Activated CD4-positive, alpha-beta T cell treated with anti-CD3 and anti-CD28 coated beads for 36 hours (primary cell): ENCODE measurements around the gene MAST2. TPM values are rescaled to one million over a fixed set of nuclear protein-coding genes. Genes with fewer than 3 reads are reported as not detected.
"Not testable (repeated sequence)": the region's sequence is repeated elsewhere in the genome, so short reads cannot be mapped to it uniquely, and the experiment has no call there.

Source experiments
- ATAC-seq: fragments of 200-7000 bp; cut with Tn5 transposase; one replicate; pipeline ENCODE4 v1.10.0; 2021; ENCODE audit warnings: mild to moderate bottlenecking, moderate library complexity
- CTCF ChIA-PET: fragments of 350-600 bp; sonication (Branson Sonifier 250); formaldehyde crosslinking; loops from one replicate; lab custom pipeline; 2021; ENCODE audit warnings: antibody characterized with exemption; lab: Charles Lee
- POLR2A ChIA-PET: fragments of 350-600 bp; sonication (Branson Sonifier 250); formaldehyde crosslinking; loops from one replicate; lab custom pipeline; 2021; ENCODE audit warnings: antibody characterized with exemption, inconsistent platforms; lab: Charles Lee
- DNase-seq: peaks from one replicate; pipeline ENCODE4 v3.0.0-alpha.2; 2020
- H3K27ac Mint-ChIP-seq: one replicate; pipeline ENCODE4 v1.8.0; 2021; ENCODE audit warnings: mixed read lengths
- H3K27me3 Mint-ChIP-seq: one replicate; pipeline ENCODE4 v1.8.0; 2021; ENCODE audit warnings: mixed read lengths
- H3K36me3 Mint-ChIP-seq: one replicate; pipeline ENCODE4 v1.8.0; 2021; ENCODE audit warnings: low read depth, mixed read lengths
- H3K4me1 Mint-ChIP-seq: one replicate; pipeline ENCODE4 v1.8.0; 2021; ENCODE audit warnings: mixed read lengths
- H3K4me3 Mint-ChIP-seq: one replicate; pipeline ENCODE4 v1.8.0; 2021; ENCODE audit warnings: mild to moderate bottlenecking, moderate library complexity, mixed read lengths
- H3K9me3 Mint-ChIP-seq: one replicate; pipeline ENCODE4 v1.8.0; 2021; ENCODE audit warnings: low read depth, mixed read lengths
- intact Hi-C, 2 experiments: fragments of 100-400 bp; cut with DNase I in 1 of 2; cut with micrococcal nuclease in 1 of 2; formaldehyde crosslinking; loops; one replicate each; pipeline versions ENCODE4 v1.14.2 to v1.15.1; 2022 to 2024; cut with DNase I, micrococcal nuclease
- total RNA-seq, 2 experiments: library from RNA; stranded (reverse); gene quantifications; one replicate each; pipeline ENCODE4 v1.2.3, GENCODE V29; 2021

The MAST2 gene
- total RNA-seq, 2 experiments from 2014 or later: 20.1 to 22.9 TPM

GRCh38 chr1:45814776-45815175, 11.4 kb downstream of the MAST2 start:
- H3K27me3 Mint-ChIP-seq: no peaks in the 10 kb centered on the region
- no peak overlapping the region for H3K4me3 Mint-ChIP-seq
- no peak overlapping the region for H3K27ac Mint-ChIP-seq
- no peak for DNase-seq
- ATAC-seq: no peak
- peaks cover 15% of the 10 kb centered on the region for H3K36me3 Mint-ChIP-seq
- CTCF ChIA-PET: interaction anchor here (0.8 to 1.1 kb wide), 2 partner anchors 29 to 102 kb away, joined by 3 to 4 read pairs; no protein-coding TSS in a partner anchor
- POLR2A ChIA-PET: no interaction called here
- intact Hi-C loops: no loop called here
- H3K9me3 Mint-ChIP-seq: no peaks in the 10 kb centered on the region
- peaks cover 5% of the 10 kb centered on the region for H3K4me1 Mint-ChIP-seq

DNA sequence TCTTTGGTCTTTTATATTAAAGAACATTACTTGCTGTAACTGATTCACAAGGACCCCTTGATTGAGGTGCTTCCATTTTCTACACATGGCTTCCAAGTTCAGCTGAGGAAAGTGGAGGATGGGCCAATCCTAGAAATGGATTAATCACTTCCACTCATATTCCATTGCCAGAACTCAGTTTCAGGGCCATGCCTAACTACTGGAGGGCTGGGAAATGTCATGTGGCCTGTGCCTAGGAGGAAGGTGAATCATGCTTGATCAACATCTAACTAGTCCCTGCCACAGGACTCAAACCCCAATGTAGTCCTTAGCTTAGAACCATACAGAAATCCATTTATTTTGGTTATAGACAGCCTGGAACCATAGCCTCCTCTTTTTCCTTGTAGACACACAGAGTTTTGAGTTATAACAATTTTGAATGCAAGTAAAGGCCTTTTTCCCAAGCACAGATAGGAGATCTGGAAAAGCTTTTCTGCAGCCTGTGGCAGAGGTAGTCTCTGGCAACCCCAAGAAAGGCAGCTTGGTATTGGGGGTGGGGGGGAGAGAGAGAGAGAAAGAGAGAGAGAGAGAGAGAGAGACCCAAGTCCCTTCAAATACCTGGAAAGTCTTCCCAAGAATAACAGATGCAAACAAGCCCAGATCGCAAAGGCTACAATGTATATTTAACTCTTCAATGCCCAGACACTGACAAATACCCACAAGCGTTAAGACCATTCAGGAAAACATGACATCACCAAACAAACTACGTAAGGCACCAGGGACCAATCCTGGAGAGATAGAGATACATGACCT, 12.5 kb downstream of the MAST2 start:
- H3K27ac Mint-ChIP-seq: no peak overlapping the region
- H3K4me1 Mint-ChIP-seq: peaks cover 9% of the 10 kb centered on the region
- ChIA-PET CTCF (no interaction called here), POLR2A (interaction anchor here (0.6 kb wide), 1 partner anchor 318 kb away, joined by 3 read pairs; no protein-coding TSS in a partner anchor)
- ATAC-seq (no peak), DNase-seq (no peak)
- no peak overlapping the region for H3K4me3 Mint-ChIP-seq
- intact Hi-C loops: no loop called here
- H3K27me3 Mint-ChIP-seq: no peaks in the 10 kb centered on the region
- H3K9me3 Mint-ChIP-seq: no peaks in the 10 kb centered on the region
- peaks cover 15% of the 10 kb centered on the region for H3K36me3 Mint-ChIP-seq

- Mint-ChIP-seq H3K27me3 (no peaks in the 10 kb centered on the region), H3K9me3 (no peaks in the 10 kb centered on the region), H3K4me1 (peaks cover 13% of the 10 kb centered on the region), H3K36me3 (peaks cover 17% of the 10 kb centered on the region), H3K27ac (no peak overlapping the region), H3K4me3 (no peak overlapping the region)
- ChIA-PET CTCF (no interaction called here), POLR2A (interaction anchor here (0.5 kb wide), 1 partner anchor 24 kb away, joined by 3 read pairs; no protein-coding TSS in a partner anchor)
- DNase-seq: no peak
- intact Hi-C loops: no loop called here
- no peak for ATAC-seq
Observed at GRCh38 chr1:45820173-45820572, 16.8 kb downstream of the MAST2 start.

DNA sequence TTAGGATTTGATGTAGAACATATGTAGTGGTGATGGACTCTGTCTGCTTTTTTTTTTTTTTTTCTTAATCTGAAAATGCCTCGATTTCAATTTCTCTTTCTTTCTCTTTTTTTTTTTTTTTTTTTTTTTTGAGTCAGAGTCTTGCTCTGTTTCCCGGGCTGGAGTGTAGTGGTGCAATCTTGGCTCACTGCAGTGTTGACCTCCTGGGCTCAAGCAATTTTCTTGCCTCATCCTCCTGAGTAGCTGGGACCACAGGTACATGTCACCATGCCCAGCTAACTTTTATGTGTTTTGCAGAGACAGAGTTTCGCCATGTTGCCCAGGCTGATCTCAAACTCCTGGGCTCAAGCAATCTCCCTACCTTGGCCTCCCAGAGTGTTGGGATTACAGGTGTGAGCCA, 17.4 kb downstream of the MAST2 start:
- peaks cover 13% of the 10 kb centered on the region for H3K4me1 Mint-ChIP-seq
- no peaks in the 10 kb centered on the region for H3K9me3 Mint-ChIP-seq
- H3K27ac Mint-ChIP-seq: no peak overlapping the region
- no peaks in the 10 kb centered on the region for H3K27me3 Mint-ChIP-seq
- ChIA-PET CTCF (no interaction called here), POLR2A (interaction anchor here (0.5 kb wide), 1 partner anchor 24 kb away, joined by 3 read pairs; no protein-coding TSS in a partner anchor)
- DNase-seq (no peak), ATAC-seq (no peak)
- H3K36me3 Mint-ChIP-seq: peaks cover 17% of the 10 kb centered on the region
- no peak overlapping the region for H3K4me3 Mint-ChIP-seq
- intact Hi-C loops: no loop called here

DNA sequence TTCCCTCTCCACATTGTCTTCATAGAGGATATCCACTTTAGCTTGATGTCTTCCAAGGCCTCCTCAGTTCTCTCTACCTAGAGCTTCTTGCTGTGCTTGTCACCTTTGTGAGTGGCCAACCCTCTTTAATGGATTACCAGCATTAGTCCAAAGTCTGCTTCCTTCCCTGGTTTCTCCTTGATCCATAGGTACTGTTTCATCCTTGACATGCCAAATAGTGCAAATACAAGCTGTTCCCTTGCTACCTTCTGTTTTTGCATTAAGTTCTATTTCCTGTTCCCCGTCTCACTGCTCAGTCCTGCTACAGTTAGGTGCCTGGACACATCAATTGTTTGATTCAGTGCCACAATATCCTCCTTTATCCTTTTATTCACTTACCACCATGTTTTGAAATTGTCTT, 19.2 kb downstream of the MAST2 start:
- Mint-ChIP-seq H3K36me3 (peaks cover 16% of the 10 kb centered on the region), H3K27ac (no peak overlapping the region), H3K4me3 (no peak overlapping the region), H3K4me1 (peaks cover 13% of the 10 kb centered on the region), H3K27me3 (no peaks in the 10 kb centered on the region), H3K9me3 (no peaks in the 10 kb centered on the region)
- POLR2A ChIA-PET: no interaction called here
- ATAC-seq (no peak), DNase-seq (no peak)
- CTCF ChIA-PET: no interaction called here
- intact Hi-C loops: no loop called here

GRCh38 chr1:45824607-45825006, 21.2 kb downstream of the MAST2 start:
- Mint-ChIP-seq H3K36me3 (peaks cover 19% of the 10 kb centered on the region), H3K4me3 (no peak overlapping the region), H3K27me3 (no peaks in the 10 kb centered on the region), H3K27ac (no peak overlapping the region), H3K4me1 (peaks cover 13% of the 10 kb centered on the region), H3K9me3 (no peaks in the 10 kb centered on the region)
- ChIA-PET POLR2A (no interaction called here), CTCF (no interaction called here)
- no peak for ATAC-seq
- DNase-seq: no peak
- intact Hi-C loops: no loop called here

GRCh38 chr1:45827256-45827655, 23.8 kb downstream of the MAST2 start:
- Mint-ChIP-seq H3K27me3 (no peaks in the 10 kb centered on the region), H3K4me1 (peaks cover 4% of the 10 kb centered on the region), H3K27ac (no peak overlapping the region), H3K4me3 (no peak overlapping the region), H3K9me3 (no peaks in the 10 kb centered on the region), H3K36me3 (peaks cover 25% of the 10 kb centered on the region)
- ChIA-PET POLR2A (no interaction called here), CTCF (no interaction called here)
- intact Hi-C loops: no loop called here
- DNase-seq (no peak), ATAC-seq (no peak)

GRCh38 chr1:45828841-45829240, 25.4 kb downstream of the MAST2 start:
- Mint-ChIP-seq H3K27ac (no peak overlapping the region), H3K27me3 (no peaks in the 10 kb centered on the region), H3K4me1 (peaks cover 8% of the 10 kb centered on the region), H3K4me3 (no peak overlapping the region), H3K36me3 (peaks cover 28% of the 10 kb centered on the region), H3K9me3 (no peaks in the 10 kb centered on the region)
- ChIA-PET POLR2A (no interaction called here), CTCF (no interaction called here)
- intact Hi-C loops: no loop called here
- no peak for ATAC-seq
- no peak for DNase-seq

DNA sequence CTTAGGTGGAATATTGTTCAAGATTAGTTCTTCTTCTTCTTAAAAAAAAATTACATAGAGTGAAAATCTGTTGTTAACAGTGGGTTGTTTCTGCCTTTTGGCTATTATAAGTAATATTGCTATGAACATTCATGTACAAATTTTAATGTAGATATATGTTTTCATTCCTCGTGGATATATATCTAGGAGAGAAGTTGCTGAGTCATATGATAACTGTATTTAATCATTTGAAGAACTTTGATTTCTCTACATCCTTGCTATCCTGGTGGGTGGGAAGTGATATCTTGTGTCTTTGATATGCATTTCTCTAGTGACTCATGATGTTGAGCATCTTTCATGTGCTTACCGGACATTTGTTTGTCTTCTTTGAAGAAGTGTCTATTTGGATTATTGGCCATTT, 29.9 kb downstream of the MAST2 start:
- DNase-seq: no peak
- POLR2A ChIA-PET: no interaction called here
- no peak for ATAC-seq

GRCh38 chr1:45834689-45835088, 31.3 kb downstream of the MAST2 start:
- DNase-seq: no peak
- intact Hi-C loops: no loop called here
- Mint-ChIP-seq H3K4me3 (no peak overlapping the region), H3K27me3 (no peaks in the 10 kb centered on the region), H3K4me1 (peaks cover 8% of the 10 kb centered on the region), H3K36me3 (peaks cover 11% of the 10 kb centered on the region), H3K9me3 (no peaks in the 10 kb centered on the region), H3K27ac (no peak overlapping the region)
- ATAC-seq: no peak
- CTCF ChIA-PET: no interaction called here
- POLR2A ChIA-PET: no interaction called here

More for the DNA sequence above, 29.9 kb downstream of the MAST2 start:
- peaks cover 8% of the 10 kb centered on the region for H3K4me1 Mint-ChIP-seq
- intact Hi-C loops: no loop called here
- H3K4me3 Mint-ChIP-seq: no peak overlapping the region
- H3K27me3 Mint-ChIP-seq: no peaks in the 10 kb centered on the region
- H3K9me3 Mint-ChIP-seq: no peaks in the 10 kb centered on the region
- CTCF ChIA-PET: no interaction called here
- no peak overlapping the region for H3K27ac Mint-ChIP-seq
- peaks cover 13% of the 10 kb centered on the region for H3K36me3 Mint-ChIP-seq

- peaks cover 4% of the 10 kb centered on the region for H3K36me3 Mint-ChIP-seq
- intact Hi-C loops: no loop called here
- H3K4me1 Mint-ChIP-seq: peaks cover 8% of the 10 kb centered on the region
- no peak for ATAC-seq
- no peak overlapping the region for H3K4me3 Mint-ChIP-seq
- POLR2A ChIA-PET: no interaction called here
- no peaks in the 10 kb centered on the region for H3K9me3 Mint-ChIP-seq
- H3K27ac Mint-ChIP-seq: no peak overlapping the region
- no peaks in the 10 kb centered on the region for H3K27me3 Mint-ChIP-seq
- DNase-seq: no peak
- CTCF ChIA-PET: no interaction called here
Observed at GRCh38 chr1:45836451-45836850, 33.0 kb downstream of the MAST2 start.

DNA sequence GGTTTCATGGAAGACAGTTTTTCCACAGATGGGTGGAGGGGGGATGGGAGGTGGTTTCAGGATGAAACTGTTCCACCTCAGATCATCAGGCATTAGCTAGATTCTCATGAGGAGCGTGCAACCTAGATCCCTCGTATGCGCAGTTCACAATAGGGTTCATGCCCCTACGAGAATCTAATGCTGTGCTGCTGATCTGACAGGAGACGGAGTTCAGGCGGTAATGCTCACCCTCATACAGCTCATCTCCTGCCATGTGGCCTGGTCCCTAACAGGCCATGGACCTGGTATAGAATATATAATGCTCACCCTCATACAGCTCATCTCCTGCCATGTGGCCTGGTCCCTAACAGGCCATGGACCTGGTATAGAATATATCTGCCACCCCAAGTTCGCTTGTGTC, 33.4 kb downstream of the MAST2 start:
- CTCF ChIA-PET, DNase-seq, H3K27me3 Mint-ChIP-seq, ATAC-seq, H3K36me3 Mint-ChIP-seq, H3K9me3 Mint-ChIP-seq, H3K4me3 Mint-ChIP-seq, H3K4me1 Mint-ChIP-seq, H3K27ac Mint-ChIP-seq, POLR2A ChIA-PET, intact Hi-C loops: not testable (repeated sequence)
